Measurements from ENCODE around the gene ARHGAP45.
"Not testable (repeated sequence)": the region's sequence is repeated elsewhere in the genome, so short reads cannot be mapped to it uniquely, and the experiment has no call there.

The ARHGAP45 gene

DNA sequence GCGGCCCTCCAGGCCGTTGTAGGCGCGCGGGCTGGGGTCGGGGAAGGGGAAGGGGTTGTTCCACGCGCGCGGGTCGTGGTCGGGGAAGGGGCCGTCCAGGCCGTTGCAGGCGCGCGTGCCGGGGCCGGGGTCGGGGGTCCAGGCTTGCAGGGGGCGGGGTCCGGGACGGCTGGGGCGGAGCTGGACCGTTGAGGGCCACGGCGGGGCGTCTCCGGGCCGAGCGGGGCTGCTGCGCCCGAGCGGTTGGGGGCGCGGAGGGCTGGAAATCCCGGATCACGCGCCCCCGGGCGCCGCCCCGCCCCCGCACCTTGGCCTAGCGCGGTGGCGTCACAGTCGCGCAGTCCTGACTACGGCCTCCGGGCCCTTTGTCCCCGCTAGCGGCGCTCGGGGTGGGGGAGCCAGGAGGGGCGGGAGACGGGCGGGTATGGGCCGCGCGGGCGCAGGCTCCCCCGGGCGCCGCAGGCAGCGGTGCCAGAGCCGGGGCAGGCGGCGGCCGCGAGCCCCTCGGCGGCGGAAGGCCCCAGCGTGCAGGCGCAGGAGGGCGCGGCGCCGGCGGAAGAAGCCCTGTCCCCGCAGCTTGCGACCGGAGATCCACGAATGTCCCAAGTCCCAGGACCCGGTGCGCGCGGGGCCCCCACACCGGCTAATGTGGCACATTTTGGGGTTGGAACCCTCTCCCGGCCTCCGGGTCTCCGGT, 37.5 kb downstream of the ARHGAP45 start:
- peak; percentile 50 for DNase-seq (ENCODE audit: low spot score)

DNA sequence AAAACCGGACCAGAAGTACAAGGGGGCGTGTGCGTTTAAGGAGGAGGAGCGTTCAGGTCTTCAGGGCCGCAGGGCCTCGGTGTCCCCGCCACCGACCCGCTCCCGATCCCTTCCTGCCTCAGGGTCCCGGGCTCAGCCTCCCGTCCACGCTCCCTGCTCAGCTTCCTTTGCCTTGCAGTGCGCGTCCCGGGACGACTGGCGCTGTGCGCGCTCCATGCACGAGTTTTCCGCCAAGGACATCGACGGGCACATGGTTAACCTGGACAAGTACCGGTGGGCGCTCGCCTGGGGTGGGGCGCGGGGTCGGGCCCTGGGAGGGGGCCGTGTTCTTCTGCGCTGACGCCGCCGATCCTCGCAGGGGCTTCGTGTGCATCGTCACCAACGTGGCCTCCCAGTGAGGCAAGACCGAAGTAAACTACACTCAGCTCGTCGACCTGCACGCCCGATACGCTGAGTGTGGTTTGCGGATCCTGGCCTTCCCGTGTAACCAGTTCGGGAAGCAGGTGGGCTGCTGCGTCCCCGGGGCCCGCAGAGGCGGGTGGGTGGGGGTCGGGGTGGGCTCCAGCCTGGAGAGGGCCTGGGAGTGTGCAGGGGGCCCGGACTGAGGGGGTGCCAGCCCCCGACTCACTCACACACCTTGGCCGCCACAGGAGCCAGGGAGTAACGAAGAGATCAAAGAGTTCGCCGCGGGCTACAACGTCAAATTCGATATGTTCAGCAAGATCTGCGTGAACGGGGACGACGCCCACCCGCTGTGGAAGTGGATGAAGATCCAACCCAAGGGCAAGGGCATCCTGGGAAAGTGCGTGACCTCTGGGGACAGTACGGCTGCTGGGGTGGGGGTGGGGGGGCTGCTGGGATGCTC, 38.3 kb downstream of the ARHGAP45 start:
- no peak for DNase-seq (ENCODE audit: low spot score)

DNA sequence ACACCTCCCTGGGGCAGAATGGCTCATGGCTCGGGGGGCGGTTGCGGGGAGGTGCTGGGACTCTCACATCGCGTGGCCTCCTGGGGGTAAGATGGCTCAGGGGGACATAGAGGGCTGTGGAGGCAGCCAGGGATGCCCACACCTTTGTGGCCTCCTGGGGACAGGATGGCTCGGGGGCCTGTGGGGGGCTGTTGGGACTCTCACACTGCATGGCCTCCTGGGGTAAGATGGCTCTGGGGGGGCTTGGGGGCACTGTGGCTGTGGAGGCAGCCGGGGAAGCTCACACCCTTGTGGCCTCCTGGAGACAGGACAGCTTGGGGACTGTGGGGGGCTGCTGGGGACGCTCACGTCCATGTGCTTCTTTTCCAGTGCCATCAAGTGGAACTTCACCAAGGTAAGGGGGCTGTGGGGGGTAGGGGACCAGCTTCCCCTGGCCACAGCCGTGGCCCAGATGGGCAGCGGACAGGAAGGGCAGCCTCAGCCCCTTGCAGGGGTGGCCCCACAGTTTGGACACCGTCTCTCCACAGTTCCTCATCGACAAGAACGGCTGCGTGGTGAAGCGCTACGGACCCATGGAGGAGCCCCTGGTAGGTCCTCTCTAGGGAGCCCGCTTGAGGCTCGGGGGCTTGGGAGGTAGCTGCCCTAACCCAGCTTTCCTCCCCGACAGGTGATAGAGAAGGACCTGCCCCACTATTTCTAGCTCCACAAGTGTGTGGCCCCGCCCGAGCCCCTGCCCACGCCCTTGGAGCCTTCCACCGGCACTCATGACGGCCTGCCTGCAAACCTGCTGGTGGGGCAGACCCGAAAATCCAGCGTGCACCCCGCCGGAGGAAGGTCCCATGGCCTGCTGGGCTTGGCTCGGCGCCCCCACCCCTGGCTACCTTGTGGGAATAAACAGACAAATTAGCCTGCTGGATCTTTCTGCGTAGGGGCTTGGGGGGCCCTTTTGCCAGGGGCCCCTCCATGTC, 39.2 kb downstream of the ARHGAP45 start:
- no peak for DNase-seq (ENCODE audit: low spot score)

DNA sequence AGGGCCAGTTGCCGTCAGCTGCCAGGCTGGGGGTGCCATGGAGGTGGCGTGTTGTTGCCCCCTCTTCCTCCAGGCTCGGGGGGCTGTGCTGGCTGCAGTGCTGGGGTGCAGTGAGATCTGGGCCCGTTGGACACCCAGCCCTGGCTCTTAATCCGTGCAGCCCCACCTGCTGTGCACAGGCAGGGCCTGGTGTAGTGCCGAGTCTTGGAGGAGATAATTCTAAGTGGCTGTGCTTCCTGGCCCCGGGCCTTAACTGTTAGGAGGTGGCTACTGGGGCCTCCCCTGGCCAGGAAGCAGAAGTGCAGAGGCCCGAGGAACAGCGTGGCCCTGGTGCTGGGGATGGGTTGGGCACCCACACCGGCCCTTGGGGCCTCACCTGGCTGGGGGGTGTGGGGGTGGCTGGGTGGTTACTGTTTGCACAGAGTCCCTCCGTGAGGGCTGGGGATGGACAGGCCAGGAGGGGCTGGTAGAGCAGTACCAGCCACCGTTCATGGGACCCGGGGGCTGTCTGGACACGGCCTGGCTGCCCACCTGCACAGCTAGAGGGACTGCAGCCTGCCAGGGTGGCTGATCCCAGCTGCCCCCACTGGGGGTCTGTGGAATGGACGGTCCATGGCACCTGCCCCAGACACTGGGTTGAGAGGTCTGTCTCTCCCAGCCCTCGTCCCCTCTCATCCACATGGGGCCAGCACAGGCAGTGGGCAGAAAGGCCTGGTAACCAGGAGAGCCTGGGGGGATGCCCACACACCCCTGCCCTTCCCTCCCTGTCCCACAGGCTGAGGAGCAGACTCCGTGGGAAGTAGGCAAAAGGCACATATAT, 40.1 kb downstream of the ARHGAP45 start:
- no peak for DNase-seq (ENCODE audit: low spot score)

DNA sequence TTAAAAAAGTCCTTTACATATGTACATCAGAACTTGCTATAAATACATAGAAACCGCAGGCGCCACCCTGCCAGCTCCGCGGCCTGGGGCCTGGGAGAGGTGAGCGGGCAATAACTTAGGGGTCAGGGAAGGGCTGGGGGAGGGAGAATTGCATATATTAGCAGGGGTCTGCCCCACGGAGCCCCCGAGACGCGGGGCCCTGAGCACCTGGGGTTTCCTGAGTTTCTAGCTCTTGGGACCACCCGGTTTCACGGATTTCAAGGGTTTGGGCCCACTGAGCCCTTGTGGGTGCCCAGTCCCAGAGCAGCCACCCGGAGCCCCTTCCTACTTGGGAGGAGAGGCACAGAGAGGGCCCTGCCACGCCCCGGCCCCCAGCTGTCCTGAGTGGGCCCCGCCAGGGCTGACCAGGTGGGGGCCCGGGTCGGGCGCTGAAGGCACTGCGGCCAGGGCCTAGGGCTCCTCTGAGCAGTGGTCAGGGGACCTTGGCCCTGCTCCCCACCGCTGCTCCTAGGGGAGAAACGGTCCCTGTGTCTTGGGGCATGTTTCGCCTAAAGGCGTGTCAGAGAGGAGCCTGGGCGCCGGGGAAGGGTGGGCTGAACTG, 40.8 kb downstream of the ARHGAP45 start:
- DNase-seq (ENCODE audit: low spot score), result no peak

DNA sequence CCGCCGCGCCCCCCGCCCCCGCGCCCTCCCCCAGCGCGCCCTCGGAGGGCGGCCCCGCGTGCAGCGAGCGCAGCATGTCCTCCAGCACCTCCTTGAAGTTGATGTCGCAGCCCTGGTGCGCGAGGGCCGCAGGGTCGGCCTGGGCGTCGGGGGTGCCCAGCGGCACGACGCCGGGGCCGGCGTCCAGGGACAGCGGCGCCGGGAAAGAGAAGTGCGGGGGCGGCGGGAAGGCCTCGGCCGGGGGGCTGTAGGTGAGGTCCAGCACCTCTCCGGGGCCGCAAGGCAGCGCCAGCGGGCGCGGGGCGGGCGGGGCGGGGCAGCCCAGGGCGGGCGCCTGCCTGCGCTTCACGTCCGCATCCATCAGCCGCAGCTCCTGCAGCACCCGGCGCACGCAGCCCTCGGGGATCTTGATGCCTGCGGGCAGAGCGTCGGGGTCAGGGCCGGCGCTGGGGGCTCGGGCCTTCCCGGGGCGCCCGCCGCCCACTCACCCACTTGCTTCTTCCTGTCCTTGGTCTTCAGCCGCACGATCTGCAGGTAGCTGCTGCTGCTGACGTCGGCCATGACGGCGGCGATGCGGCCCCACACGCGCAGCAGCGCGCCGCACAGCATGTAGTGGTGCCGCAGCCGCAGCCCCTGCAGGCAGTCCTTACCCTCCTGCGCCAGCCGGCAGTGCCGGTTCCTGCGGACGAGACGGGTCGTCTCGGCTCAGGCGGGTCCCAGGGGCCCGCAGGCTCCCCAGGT, 41.5 kb downstream of the ARHGAP45 start:
- no peak for DNase-seq (ENCODE audit: low spot score)

DNA sequence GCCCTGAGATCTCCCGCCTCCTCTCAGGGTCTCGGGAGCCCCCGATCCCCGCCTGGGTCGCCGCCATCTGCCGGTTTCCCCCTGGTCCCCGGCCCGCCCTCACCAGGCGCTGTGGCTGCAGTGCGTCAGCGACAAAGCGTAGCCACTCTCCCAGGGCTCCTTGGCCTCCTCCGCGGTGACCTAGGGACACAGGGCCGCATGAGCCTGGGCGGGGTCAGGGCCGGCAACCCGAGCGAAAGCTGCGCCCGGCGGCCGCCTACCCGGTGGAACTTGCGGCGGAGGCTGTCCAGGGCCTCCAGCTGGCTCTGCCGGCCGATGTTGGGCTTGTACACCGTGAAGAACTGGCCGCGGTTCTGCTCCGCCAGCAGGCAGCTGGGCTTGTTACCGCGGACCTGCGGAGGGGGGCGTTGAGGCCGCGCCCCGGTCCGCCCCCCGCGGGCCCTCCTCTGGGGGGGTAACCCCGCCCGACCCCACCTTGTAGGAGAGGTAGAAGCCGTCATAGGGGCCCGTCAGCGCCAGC, 42.1 kb downstream of the ARHGAP45 start:
- no peak for DNase-seq (ENCODE audit: low spot score)

DNA sequence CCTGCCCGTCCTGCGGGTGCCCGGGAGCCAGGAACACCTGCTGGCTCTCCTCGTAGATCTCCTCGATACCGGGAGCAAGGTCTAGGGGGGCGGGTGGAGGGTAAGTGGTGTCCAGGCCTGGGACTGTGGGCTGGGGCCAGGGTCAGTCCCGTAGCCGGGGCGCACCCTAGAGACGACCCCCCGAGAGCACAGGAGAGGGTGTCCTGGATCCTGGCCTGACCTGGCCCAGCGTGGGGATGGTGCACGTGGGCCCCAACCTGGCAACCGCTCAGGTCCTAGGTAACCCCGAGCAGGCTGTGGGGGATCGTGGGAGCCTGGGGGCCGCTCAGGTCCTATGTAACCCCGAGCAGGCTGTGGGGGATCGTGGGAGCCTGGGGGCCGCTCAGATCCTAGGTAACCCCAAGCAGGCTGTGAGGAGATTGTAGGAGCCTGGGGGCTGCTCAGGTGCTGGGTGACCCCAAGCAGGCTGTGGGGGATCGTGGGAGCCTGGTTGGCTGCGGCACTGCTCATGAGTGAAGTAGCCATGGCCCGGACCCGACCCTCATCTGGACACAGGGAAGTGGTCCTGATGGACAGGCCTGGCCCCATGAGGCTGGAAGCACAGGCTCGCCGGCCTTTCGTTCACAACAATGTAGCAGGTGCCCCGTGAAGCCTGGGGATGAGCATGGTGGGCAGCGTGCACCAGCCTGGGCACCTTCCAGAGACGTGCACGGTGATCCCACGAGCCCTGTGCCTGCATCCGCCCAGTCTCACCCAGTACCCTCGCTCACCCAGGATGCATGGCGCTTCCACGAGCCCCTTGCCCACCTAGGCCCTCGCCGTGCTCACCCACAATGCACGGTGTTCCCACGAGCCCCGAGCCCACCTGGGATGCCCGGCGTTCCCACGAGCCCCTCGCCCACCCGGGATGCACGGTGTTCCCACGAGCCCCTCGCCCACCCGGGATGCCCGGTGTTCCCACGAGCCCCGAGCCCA, 43.0 kb downstream of the ARHGAP45 start:
- no peak for DNase-seq (ENCODE audit: low spot score)

DNA sequence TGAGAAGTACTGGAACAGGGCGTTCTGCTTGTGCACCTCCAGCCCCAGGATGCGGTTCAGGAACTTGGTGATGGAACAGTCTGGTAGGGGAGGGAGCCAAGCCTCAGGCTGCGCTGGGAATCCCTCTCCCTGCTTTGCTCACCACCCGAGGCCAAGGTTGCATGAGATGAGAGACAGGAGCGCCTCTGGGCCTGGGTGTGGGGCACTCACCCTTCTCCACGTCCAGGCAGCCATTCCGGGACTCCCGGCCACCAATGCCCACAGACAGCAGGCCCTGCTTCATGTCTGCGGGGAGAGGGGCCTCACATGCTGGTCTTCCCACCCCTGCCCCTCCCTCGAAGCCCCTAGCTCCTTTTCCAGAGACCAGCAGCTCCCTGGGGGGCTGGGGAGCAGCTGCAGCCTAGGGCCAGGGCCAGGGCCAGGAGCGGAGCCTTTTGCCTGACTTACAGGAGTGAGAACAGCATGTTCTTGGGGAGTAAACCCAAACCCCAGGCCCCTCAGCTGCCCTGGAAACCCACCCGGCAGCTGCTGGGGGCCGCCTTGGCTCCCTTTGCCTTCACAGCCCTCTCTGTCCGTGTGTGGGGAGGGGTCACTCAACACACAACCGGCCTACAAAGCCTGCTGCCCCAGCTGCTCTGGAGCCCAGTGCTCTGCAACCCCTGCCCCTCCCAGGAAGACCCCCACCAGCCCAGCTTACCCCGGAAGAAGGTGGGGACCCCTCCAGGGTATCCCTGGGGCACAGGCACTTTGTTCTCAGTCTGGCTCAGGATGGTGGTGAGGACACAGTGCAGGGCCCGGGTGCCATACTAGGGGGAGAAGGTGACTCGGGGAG, 44.1 kb downstream of the ARHGAP45 start:
- DNase-seq (ENCODE audit: low spot score), result no peak

DNA sequence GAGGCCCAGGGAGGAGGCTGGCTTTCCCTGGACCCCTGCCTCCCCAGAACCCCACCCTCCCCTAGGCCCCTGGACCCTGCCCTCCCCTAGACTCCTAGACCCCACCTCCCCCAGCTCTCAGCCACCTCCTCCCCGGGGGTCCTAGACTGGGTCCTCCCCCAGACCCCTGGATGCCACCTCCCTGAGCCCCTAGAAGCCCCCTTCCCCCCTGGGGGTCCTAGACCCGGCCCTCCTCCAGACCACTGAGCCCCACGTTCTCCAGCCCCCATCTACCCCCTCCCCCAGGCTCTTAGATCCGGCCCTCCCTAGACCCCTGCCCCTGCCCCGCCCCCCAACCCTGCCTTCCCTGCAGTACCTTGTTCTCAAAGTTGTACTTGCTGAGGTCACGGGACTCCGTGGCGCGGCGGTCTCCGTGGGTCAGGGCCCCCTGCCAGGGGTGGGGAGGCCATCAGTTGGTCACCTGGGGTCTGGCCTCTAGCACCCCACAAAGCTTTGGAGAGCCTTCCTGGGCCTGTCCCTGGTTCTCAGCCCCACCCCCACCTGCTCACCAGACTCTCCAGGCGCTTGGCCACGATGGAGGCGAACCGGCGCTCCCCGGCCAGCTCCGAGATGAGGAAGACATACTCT, 44.8 kb downstream of the ARHGAP45 start:
- DNase-seq (ENCODE audit: low spot score), result no peak

DNA sequence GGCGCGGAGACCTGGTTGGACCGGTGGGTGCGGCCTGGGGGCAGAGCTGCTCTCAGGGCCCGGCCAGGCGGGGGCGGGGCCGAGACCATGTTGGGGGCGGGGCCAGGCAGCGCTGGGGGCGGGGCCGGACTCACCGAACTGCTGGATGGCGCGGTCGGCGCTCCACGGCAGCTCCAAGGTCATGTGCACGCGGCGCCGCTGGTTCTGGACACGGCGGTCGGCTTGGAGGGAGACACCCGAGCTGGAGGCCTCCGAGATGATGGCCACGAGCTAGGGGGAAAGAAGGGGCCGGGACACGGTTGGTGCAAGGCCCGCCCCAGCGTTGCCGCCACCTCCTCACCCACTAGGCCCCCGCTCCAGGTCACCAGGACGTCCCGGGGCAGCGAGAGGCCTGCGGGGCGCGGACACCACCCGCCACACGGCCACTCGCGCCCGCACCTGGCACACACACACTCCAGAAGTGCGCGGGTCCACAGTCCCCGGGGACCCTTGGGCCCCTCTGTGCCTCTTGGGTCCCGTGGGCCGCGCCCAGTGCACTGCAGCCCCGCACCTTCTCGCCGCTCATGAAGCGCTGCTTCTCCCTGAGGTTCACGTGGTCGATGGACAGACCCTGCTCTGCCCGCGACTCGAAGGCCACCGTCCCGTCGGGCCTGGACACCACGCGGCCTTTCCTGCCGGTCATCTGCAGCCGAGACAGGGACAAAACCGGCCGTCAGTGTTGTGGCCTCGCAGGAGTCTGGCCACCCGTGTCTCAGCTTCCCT, 45.5 kb downstream of the ARHGAP45 start:
- no peak for DNase-seq (ENCODE audit: low spot score)

DNA sequence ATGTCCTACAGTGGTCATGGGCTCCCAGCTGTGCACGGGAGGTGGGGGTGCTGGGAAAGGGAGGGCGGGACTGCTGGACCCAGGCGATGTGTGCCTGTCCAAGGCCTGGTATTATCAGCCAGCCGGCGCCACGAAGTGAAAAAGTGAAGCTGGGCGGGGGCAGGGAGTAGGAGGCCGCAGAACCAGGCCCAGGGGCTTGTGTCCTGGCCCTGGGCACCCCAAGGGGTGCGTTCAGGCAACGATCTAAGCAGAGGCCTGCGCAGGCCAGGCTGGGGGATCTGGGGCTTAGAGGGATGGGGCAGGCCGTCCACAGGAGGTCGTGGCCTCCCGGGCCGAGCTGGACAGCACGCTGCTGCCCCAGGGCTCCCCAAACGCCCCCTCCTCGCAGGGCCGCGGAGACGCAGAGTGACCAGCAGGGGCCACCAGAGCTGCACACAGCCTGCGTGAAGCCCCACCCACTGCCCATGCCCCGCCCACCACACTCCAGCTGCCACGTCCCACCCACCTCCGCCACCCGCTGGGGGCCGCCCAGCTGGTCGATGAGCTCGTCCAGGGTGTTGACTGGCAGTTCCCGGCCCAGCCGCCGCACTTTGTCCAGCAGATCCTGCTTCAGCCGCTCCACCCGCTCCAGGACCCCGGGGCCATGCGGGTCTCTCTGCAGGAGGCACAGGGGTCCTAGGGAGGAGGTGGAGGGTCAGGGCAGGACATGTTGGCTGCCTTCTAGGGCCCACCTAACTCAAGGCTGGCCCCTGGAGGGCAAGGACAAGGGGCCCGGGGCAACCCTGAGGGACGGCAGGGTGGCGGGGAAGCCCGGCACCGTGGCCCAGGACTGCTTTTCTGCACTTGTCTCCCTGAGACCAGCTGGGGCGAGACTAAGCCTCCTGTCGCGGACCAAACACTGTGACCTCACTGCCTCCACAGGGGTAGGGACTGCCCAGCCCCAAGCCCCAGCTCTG, 46.3 kb downstream of the ARHGAP45 start:
- peak; percentile 83 for DNase-seq (ENCODE audit: low spot score)

DNA sequence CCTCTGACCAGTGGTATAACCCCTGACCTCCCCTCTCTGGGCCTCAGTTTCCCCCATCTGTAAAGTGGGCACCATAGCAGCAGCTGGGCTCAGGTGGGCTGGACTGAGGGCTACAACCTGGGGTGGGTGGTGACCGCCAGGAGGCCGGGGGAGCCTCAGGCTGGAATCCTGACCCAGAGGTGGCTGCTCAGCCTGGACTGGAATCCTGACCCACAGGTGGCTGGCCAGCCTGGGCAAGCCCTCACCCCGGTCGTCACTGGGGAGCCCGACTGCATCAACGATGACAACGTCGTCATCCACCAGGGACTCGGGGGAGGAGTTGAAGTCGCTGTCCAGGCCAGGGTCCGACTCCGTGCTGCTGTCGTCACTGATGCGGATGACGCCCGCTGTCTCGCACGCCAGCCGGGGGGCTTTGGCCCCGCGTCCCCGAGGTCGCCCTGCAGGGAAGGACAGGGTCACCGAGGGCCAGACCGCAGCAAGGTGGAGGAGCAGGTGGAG, 47.1 kb downstream of the ARHGAP45 start:
- no peak for DNase-seq (ENCODE audit: low spot score)

DNA sequence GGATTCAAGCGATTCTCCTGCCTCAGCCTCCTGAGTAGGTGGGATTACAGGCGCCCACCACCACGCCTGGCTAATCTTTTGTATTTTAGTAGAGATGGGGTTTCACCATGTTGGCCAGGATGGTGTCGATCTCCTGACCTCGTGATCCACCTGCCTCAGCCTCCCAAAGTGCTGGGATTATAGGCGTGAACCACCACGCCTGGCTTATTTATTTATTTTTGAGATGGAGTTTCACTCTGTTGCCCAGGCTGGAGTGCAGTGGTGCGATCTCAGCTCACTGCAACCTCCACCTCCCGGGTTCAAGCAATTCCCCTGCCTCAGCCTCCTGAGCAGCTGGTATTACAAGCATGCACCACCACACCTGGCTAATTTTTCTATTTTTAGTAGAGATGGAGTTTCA, 47.8 kb downstream of the ARHGAP45 start:
- not testable (repeated sequence) for DNase-seq (ENCODE audit: low spot score)

Measured in activated CD4-positive, alpha-beta T cell treated with anti-CD3 and anti-CD28 coated beads, Interleukin-2, Interleukin-4, amounts not matched to agents 100 ng/mL and 50 ng/mL, durations not matched to agents 16 hours and 8 hours (primary cell).